ENCODE data around the gene DNAJC18.
A peak's percentile ranks its signal among the peaks of the same experiment; 100 is the strongest.
"Not testable (repeated sequence)": the region's sequence is repeated elsewhere in the genome, so short reads cannot be mapped to it uniquely, and the experiment has no call there.

The DNAJC18 gene

GRCh38 chr5:139439013-139439903, at the start of gene DNAJC18:
Gene DNAJC18 (minus strand): TSS chr5:139439525. CDS start chr5:139439445, 80 bp downstream.
- peak; percentile 93 for DNase-seq (ENCODE audit: extremely low spot score)
- TF ChIP-seq LEF1 (IDR thresholded peaks at IDR 0.05; ENCODE audit: borderline replicate concordance): no peak
- no peak for TF ChIP-seq ARNT (IDR thresholded peaks at IDR 0.05)
- no peak for TF ChIP-seq BHLHE40 (IDR thresholded peaks at IDR 0.05; ENCODE audit: borderline replicate concordance)
- TF ChIP-seq ZNF384 (IDR thresholded peaks at IDR 0.05): no peak
- no peak for TF ChIP-seq FOXM1 (IDR thresholded peaks at IDR 0.05; ENCODE audit: borderline replicate concordance)
- no peak for TF ChIP-seq FOXK2 (IDR thresholded peaks at IDR 0.05)
- TF ChIP-seq L3MBTL2 (conservative IDR thresholded peaks at IDR 0.05): peak; percentile 48
- no peak for TF ChIP-seq NFRKB (IDR thresholded peaks at IDR 0.05)
- TF ChIP-seq SUZ12 (IDR thresholded peaks at IDR 0.05): peak; percentile 75
- ChIA-PET POLR2A (interaction anchor here (0.6 to 2.2 kb wide), 32 partner anchors 9 to 860 kb away, joined by 3 to 20 read pairs (median 4); partner anchors contain the start of genes ECSCR, SLC23A1, SMIM33 and STING1), CTCF (interaction anchor here (0.5 to 1.5 kb wide), 4 partner anchors 14 to 1523 kb away, joined by 3 to 6 read pairs (median 4); no protein-coding TSS in a partner anchor)

GRCh38 chr5:139488260-139488659, 48.9 kb upstream of the DNAJC18 start:
- DNase-seq (ENCODE audit: extremely low spot score): no peak
- POLR2A ChIA-PET: no interaction called here
- TF ChIP-seq LEF1 (IDR thresholded peaks at IDR 0.05; ENCODE audit: borderline replicate concordance) (no peak), TARDBP (IDR thresholded peaks at IDR 0.05) (no peak), BHLHE40 (IDR thresholded peaks at IDR 0.05; ENCODE audit: borderline replicate concordance) (no peak), CTBP1 (IDR thresholded peaks at IDR 0.05; ENCODE audit: borderline replicate concordance) (no peak)
- CTCF ChIA-PET: no interaction called here

- DNase-seq (ENCODE audit: extremely low spot score): no peak
Observed at GRCh38 chr5:139486201-139486600, 46.9 kb upstream of the DNAJC18 start.

GRCh38 chr5:139482890-139483208, 43.5 kb upstream of the DNAJC18 start:
- DNase-seq (ENCODE audit: extremely low spot score); CTCF ChIA-PET: not testable (repeated sequence)
- POLR2A ChIA-PET: interaction anchor here (1.2 to 3.9 kb wide), 2 partner anchors 44 to 141 kb away, joined by 3 to 17 read pairs; partner anchors contain the start of gene DNAJC18

More at GRCh38 chr5:139486201-139486600, 46.9 kb upstream of the DNAJC18 start:
- ChIA-PET POLR2A (no interaction called here), CTCF (interaction anchor here (0.7 kb wide), 1 partner anchor 831 kb away, joined by 3 read pairs; no protein-coding TSS in a partner anchor)
- TF ChIP-seq ZNF384 (IDR thresholded peaks at IDR 0.05) (no peak), PKNOX1 (IDR thresholded peaks at IDR 0.05) (no peak), FOXM1 (IDR thresholded peaks at IDR 0.05; ENCODE audit: borderline replicate concordance) (no peak), CTBP1 (IDR thresholded peaks at IDR 0.05; ENCODE audit: borderline replicate concordance) (no peak), SUZ12 (IDR thresholded peaks at IDR 0.05) (no peak), SP1 (IDR thresholded peaks at IDR 0.05) (no peak), L3MBTL2 (conservative IDR thresholded peaks at IDR 0.05) (no peak), HDGF (IDR thresholded peaks at IDR 0.05; ENCODE audit: borderline replicate concordance) (no peak), FOXA1 (IDR thresholded peaks at IDR 0.05) (no peak), BHLHE40 (IDR thresholded peaks at IDR 0.05; ENCODE audit: borderline replicate concordance) (no peak), FOXK2 (IDR thresholded peaks at IDR 0.05) (no peak), LEF1 (IDR thresholded peaks at IDR 0.05; ENCODE audit: borderline replicate concordance) (no peak), TARDBP (IDR thresholded peaks at IDR 0.05) (no peak), NFRKB (IDR thresholded peaks at IDR 0.05) (no peak)

GRCh38 chr5:139482050-139482889, 42.9 kb upstream of the DNAJC18 start, which contains the start of gene STING1:
Gene STING1 (minus strand): TSS chr5:139482758. CDS start chr5:139481704, 1,054 bp downstream.
- CTCF ChIA-PET: interaction anchor here (0.6 to 1.0 kb wide), 2 partner anchors 14 to 74 kb away, joined by 3 read pairs; no protein-coding TSS in a partner anchor
- no peak for DNase-seq (ENCODE audit: extremely low spot score)
- TF ChIP-seq PKNOX1 (IDR thresholded peaks at IDR 0.05) (no peak), SP1 (IDR thresholded peaks at IDR 0.05) (no peak), SUZ12 (IDR thresholded peaks at IDR 0.05) (no peak), NFRKB (IDR thresholded peaks at IDR 0.05) (no peak), ARNT (IDR thresholded peaks at IDR 0.05) (no peak), HDGF (IDR thresholded peaks at IDR 0.05; ENCODE audit: borderline replicate concordance) (no peak), FOXA1 (IDR thresholded peaks at IDR 0.05) (no peak), FOXK2 (IDR thresholded peaks at IDR 0.05) (no peak), FOXM1 (IDR thresholded peaks at IDR 0.05; ENCODE audit: borderline replicate concordance) (no peak), CTBP1 (IDR thresholded peaks at IDR 0.05; ENCODE audit: borderline replicate concordance) (no peak)
- POLR2A ChIA-PET: interaction anchor here (1.0 to 3.9 kb wide), 4 partner anchors 15 to 140 kb away, joined by 3 to 17 read pairs (median 4); partner anchors contain the start of genes DNAJC18 and UBE2D2

GRCh38 chr5:139481580-139482049, 42.3 kb upstream of the DNAJC18 start:
- TF ChIP-seq PKNOX1 (IDR thresholded peaks at IDR 0.05): no peak
- no peak for TF ChIP-seq ELF4 (IDR thresholded peaks at IDR 0.05)
- ChIA-PET POLR2A (interaction anchor here (1.0 to 3.9 kb wide), 4 partner anchors 15 to 139 kb away, joined by 3 to 17 read pairs (median 4); partner anchors contain the start of genes DNAJC18 and UBE2D2), CTCF (interaction anchor here (0.6 to 1.0 kb wide), 2 partner anchors 14 to 73 kb away, joined by 3 read pairs; no protein-coding TSS in a partner anchor)
- no peak for DNase-seq (ENCODE audit: extremely low spot score)

All from HEK293T (cell line).